Esophagus muscularis mucosa (tissue), 4 donors: Measurements from ENCODE around the gene KCNS1.

Experiments
- EP300 ChIP-seq: sonication (generic); formaldehyde crosslinking; IDR thresholded peaks from one replicate; pipeline ENCODE4 v1.6.1; 2017; ENCODE audit warnings: antibody characterized with exemption
- POLR2AphosphoS5 ChIP-seq, 2 donors: sonication (generic); formaldehyde crosslinking; IDR thresholded peaks; one replicate each; pipeline ENCODE4 v1.6.1; 2017; ENCODE audit warnings: antibody characterized with exemption in 2 of 2
- TF ChIP-seq, protein P1 (sequence below), 3 experiments: fragments of 200-600 bp in 2 of 3; fragments of 450-650 bp in 1 of 3; sonication (generic) in 2 of 3; IDR thresholded peaks; one replicate each; pipeline ENCODE4 v1.5.1; 2017 to 2019; ENCODE audit warnings: antibody characterized with exemption in 3 of 3, mild to moderate bottlenecking in 2 of 3, moderate library complexity in 1 of 3

DNA sequence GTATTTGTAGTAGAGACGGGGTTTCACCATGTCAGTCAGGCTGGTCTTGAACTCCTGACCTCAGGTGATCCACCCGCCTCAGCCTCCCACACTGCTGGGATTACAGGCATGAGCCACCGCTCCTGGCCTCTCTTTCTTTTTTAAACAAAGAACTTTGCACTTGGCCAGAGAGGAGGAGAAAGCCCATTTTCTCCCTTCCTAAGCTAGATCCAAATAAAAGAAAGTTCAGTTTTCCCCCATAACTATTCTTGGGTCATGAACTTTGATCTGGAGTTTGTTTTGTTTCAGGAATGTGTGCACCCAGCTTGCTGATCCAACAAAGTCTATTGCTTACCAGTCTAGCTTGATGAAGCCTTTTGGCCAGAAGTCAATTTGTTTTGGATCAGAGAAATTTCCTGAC lies 23.4 kb downstream of the KCNS1 start:
- TF ChIP-seq, protein P1, sequence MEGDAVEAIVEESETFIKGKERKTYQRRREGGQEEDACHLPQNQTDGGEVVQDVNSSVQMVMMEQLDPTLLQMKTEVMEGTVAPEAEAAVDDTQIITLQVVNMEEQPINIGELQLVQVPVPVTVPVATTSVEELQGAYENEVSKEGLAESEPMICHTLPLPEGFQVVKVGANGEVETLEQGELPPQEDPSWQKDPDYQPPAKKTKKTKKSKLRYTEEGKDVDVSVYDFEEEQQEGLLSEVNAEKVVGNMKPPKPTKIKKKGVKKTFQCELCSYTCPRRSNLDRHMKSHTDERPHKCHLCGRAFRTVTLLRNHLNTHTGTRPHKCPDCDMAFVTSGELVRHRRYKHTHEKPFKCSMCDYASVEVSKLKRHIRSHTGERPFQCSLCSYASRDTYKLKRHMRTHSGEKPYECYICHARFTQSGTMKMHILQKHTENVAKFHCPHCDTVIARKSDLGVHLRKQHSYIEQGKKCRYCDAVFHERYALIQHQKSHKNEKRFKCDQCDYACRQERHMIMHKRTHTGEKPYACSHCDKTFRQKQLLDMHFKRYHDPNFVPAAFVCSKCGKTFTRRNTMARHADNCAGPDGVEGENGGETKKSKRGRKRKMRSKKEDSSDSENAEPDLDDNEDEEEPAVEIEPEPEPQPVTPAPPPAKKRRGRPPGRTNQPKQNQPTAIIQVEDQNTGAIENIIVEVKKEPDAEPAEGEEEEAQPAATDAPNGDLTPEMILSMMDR (IDR thresholded peaks at IDR 0.05) = no peak
- TF ChIP-seq POLR2AphosphoS5 (IDR thresholded peaks at IDR 0.05) (no peak), EP300 (no peak)
